Prostate gland (tissue), 2 donors: ENCODE data around the gene VAMP1.
"Not testable (repeated sequence)": the region's sequence is repeated elsewhere in the genome, so short reads cannot be mapped to it uniquely, and the experiment has no call there.

Experiments used
- CTCF ChIP-seq, 4 experiments: fragments of 200-600 bp in 2 of 4; fragments of 450-650 bp in 2 of 4; sonication (generic) in 2 of 4; IDR thresholded peaks; 1 replicate in 3 of 4; 2 replicates in 1 of 4; pipeline ENCODE4 v1.5.1; 2016 to 2019; ENCODE audit warnings: antibody characterized with exemption in 4 of 4, mild to moderate bottlenecking in 2 of 4, moderate library complexity in 2 of 4
- POLR2AphosphoS5 ChIP-seq: sonication (generic); formaldehyde crosslinking; IDR thresholded peaks from one replicate; pipeline ENCODE4 v1.6.1; 2017; ENCODE audit warnings: antibody characterized with exemption

- TF ChIP-seq CTCF (IDR thresholded peaks at IDR 0.05); POLR2AphosphoS5: not testable (repeated sequence)
Measured at GRCh38 chr12:6467571-6468282, 2.8 kb downstream of the VAMP1 start.
